Measurements from ENCODE around the gene ATP9B. TPM values are rescaled to one million over a fixed set of nuclear protein-coding genes. Genes with fewer than 3 reads are reported as not detected.

The ATP9B gene
- polyA plus RNA-seq, 4 donors: 4.3 to 19.6 (median 12.2) TPM

DNA sequence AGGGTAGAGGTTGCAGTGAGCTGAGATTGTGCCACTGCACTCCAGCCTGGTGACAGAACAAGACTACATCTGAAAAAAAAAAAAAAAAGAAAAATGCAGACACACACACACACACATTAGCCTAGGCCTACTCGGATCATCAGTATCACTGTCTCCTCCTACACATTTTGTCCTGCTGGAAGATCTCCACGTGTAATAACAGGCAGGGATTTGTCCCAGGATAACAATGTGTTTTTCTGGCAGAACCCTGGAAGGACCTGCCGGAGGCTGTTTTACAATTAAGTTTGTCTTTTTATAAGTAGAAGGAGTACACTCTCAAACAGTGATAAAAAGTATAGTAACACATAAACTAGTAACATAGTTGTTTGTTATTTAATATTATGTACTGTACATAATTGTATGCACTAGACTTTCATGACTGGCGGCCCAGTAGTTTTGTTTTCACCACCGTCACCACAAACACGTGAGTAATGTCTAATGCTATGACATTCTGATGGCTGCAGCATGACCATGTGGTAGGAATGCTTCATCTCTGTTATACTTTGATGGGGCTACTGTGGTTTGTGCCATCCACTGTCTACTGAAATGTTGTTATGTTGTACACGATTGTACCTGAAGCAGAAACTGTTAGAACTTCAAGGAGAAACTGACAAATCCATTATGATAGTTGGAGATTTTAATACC is 130.6 kb downstream of the ATP9B start:
- H3K4me3 ChIP-seq (ENCODE audit: low read depth in 1 of 3, low read length in 3 of 3): no peak overlapping the region
- FAIRE-seq (no peak), DNase-seq (no peak)
- 67 to 89% (median 72%) methylated on average over 7 of the region's 7 CpGs for WGBS, 3 donors
- peaks cover 2 to 5% (median 3%) of the 10 kb centered on the region in 3 donors for H3K36me3 ChIP-seq (ENCODE audit: control insufficient read depth in 3 of 3, insufficient read depth in 2 of 3, low read depth in 1 of 3, low read length in 3 of 3)
- H3K27ac ChIP-seq (ENCODE audit: low read depth in 1 of 3, low read length in 2 of 3): no peak overlapping the region
- H3K27me3 ChIP-seq (ENCODE audit: control insufficient read depth in 3 of 3, insufficient read depth in 3 of 3, low read length in 3 of 3): no peaks in the 10 kb centered on the region
- no peaks in the 10 kb centered on the region for H3K4me1 ChIP-seq (ENCODE audit: control insufficient read depth in 3 of 3, insufficient read depth in 2 of 3, low read depth in 1 of 3, low read length in 2 of 3)
- H3K9me3 ChIP-seq (ENCODE audit: control insufficient read depth in 2 of 2, insufficient read depth in 1 of 2, low read depth in 1 of 2, low read length in 1 of 2): no peaks in the 10 kb centered on the region

GRCh38 chr18:79200546-79201268 is 131.5 kb downstream of the ATP9B start:
- Histone ChIP-seq H3K9me3 (ENCODE audit: control insufficient read depth in 2 of 2, insufficient read depth in 1 of 2, low read depth in 1 of 2, low read length in 1 of 2) (no peaks in the 10 kb centered on the region), H3K36me3 (ENCODE audit: control insufficient read depth in 3 of 3, insufficient read depth in 2 of 3, low read depth in 1 of 3, low read length in 3 of 3) (peaks cover 0 to 3% (median 3%) of the 10 kb centered on the region in 3 donors), H3K4me3 (ENCODE audit: low read depth in 1 of 3, low read length in 3 of 3) (no peak overlapping the region), H3K27me3 (ENCODE audit: control insufficient read depth in 3 of 3, insufficient read depth in 3 of 3, low read length in 3 of 3) (no peaks in the 10 kb centered on the region), H3K27ac (ENCODE audit: low read depth in 1 of 3, low read length in 2 of 3) (no peak overlapping the region), H3K4me1 (ENCODE audit: control insufficient read depth in 3 of 3, insufficient read depth in 2 of 3, low read depth in 1 of 3, low read length in 2 of 3) (no peaks in the 10 kb centered on the region)
- WGBS, 3 donors: 81 to 83% (median 83%) methylated on average over 7 of the region's 7 CpGs
- DNase-seq (peak; percentile 7 to 37), FAIRE-seq (no peak)

- FAIRE-seq: no peak
- no peaks in the 10 kb centered on the region for H3K9me3 ChIP-seq (ENCODE audit: control insufficient read depth in 2 of 2, insufficient read depth in 1 of 2, low read depth in 1 of 2, low read length in 1 of 2)
- H3K4me3 ChIP-seq (ENCODE audit: low read depth in 1 of 3, low read length in 3 of 3): no peak overlapping the region
- no peaks in the 10 kb centered on the region for H3K4me1 ChIP-seq (ENCODE audit: control insufficient read depth in 3 of 3, insufficient read depth in 2 of 3, low read depth in 1 of 3, low read length in 2 of 3)
- H3K27me3 ChIP-seq (ENCODE audit: control insufficient read depth in 3 of 3, insufficient read depth in 3 of 3, low read length in 3 of 3): no peaks in the 10 kb centered on the region
- DNase-seq: no peak
- no peak overlapping the region for H3K27ac ChIP-seq (ENCODE audit: low read depth in 1 of 3, low read length in 2 of 3)
- 91 to 97% (median 93%) methylated on average over 8 of the region's 8 CpGs for WGBS, 3 donors
- H3K36me3 ChIP-seq (ENCODE audit: control insufficient read depth in 3 of 3, insufficient read depth in 2 of 3, low read depth in 1 of 3, low read length in 3 of 3): peaks cover 3 to 14% (median 6%) of the 10 kb centered on the region in 3 donors
Measured at GRCh38 chr18:79203017-79203605, 133.9 kb downstream of the ATP9B start.

- no peak overlapping the region for H3K27ac ChIP-seq (ENCODE audit: low read depth in 1 of 3, low read length in 2 of 3)
- no peaks in the 10 kb centered on the region for H3K4me1 ChIP-seq (ENCODE audit: control insufficient read depth in 3 of 3, insufficient read depth in 2 of 3, low read depth in 1 of 3, low read length in 2 of 3)
- FAIRE-seq (no peak), DNase-seq (no peak)
- no peaks in the 10 kb centered on the region for H3K27me3 ChIP-seq (ENCODE audit: control insufficient read depth in 3 of 3, insufficient read depth in 3 of 3, low read length in 3 of 3)
- 78 to 94% (median 93%) methylated on average over 13 of the region's 13 CpGs for whole genome bisulfite sequencing, 3 donors
- no peaks in the 10 kb centered on the region for H3K9me3 ChIP-seq (ENCODE audit: control insufficient read depth in 2 of 2, insufficient read depth in 1 of 2, low read depth in 1 of 2, low read length in 1 of 2)
- H3K4me3 ChIP-seq (ENCODE audit: low read depth in 1 of 3, low read length in 3 of 3): no peak overlapping the region
- H3K36me3 ChIP-seq (ENCODE audit: control insufficient read depth in 3 of 3, insufficient read depth in 2 of 3, low read depth in 1 of 3, low read length in 3 of 3): peaks cover 3 to 20% (median 6%) of the 10 kb centered on the region in 3 donors
Measured at GRCh38 chr18:79204889-79205807, 136.0 kb downstream of the ATP9B start.

DNA sequence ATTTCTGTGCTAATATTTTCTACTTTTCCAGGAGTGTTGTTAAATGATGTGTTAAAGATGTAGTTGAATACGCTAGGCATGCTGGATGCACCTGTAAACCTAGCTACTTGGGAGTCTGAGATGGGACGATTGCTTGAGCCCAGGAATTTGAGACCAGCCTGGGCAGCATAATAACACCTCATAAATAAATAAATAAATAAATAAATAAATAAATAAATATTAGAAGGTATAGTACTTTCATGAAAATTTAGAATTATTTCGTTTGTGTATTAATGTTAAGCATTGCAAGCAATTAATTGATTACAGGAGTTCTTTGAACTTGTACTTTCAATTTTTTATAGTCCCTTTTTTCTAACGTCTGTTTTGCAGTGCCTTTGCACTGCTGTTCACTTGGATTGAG is 137.2 kb downstream of the ATP9B start:
- Histone ChIP-seq H3K9me3 (ENCODE audit: control insufficient read depth in 2 of 2, insufficient read depth in 1 of 2, low read depth in 1 of 2, low read length in 1 of 2) (no peaks in the 10 kb centered on the region), H3K27ac (ENCODE audit: low read depth in 1 of 3, low read length in 2 of 3) (no peak overlapping the region), H3K27me3 (ENCODE audit: control insufficient read depth in 3 of 3, insufficient read depth in 3 of 3, low read length in 3 of 3) (no peaks in the 10 kb centered on the region), H3K4me1 (ENCODE audit: control insufficient read depth in 3 of 3, insufficient read depth in 2 of 3, low read depth in 1 of 3, low read length in 2 of 3) (no peaks in the 10 kb centered on the region), H3K4me3 (ENCODE audit: low read depth in 1 of 3, low read length in 3 of 3) (no peak overlapping the region), H3K36me3 (ENCODE audit: control insufficient read depth in 3 of 3, insufficient read depth in 2 of 3, low read depth in 1 of 3, low read length in 3 of 3) (peaks cover 3 to 24% (median 6%) of the 10 kb centered on the region in 3 donors)
- FAIRE-seq: no peak
- DNase-seq: no peak
- WGBS, 3 donors: 87 to 91% (median 91%) methylated on average over 4 of the region's 4 CpGs

DNA sequence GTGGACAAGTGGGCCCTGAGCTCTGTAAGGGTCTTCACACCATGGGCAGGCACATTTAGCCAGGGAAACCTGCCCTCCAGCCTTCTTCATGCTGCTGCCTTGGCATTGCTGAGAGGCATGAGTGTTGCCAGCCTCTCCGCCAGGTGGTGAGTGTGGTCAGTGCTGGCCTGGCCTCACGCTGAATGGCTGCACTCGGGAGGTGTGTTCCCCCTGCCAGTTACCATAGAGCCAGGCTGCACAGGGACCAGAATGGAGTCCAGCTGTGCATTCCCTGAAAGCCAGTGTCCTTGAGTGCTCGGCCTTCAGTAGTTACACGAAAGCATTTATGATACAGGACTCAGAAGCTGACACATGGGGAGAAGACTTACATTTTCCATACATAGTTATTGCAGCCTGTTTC is 139.7 kb downstream of the ATP9B start:
- no peak for DNase-seq
- WGBS, 3 donors: 84 to 95% (median 91%) methylated on average over 5 of the region's 5 CpGs
- H3K27me3 ChIP-seq (ENCODE audit: control insufficient read depth in 3 of 3, insufficient read depth in 3 of 3, low read length in 3 of 3): no peaks in the 10 kb centered on the region
- no peaks in the 10 kb centered on the region for H3K9me3 ChIP-seq (ENCODE audit: control insufficient read depth in 2 of 2, insufficient read depth in 1 of 2, low read depth in 1 of 2, low read length in 1 of 2)
- no peak overlapping the region for H3K4me3 ChIP-seq (ENCODE audit: low read depth in 1 of 3, low read length in 3 of 3)
- no peak overlapping the region for H3K27ac ChIP-seq (ENCODE audit: low read depth in 1 of 3, low read length in 2 of 3)
- H3K36me3 ChIP-seq (ENCODE audit: control insufficient read depth in 3 of 3, insufficient read depth in 2 of 3, low read depth in 1 of 3, low read length in 3 of 3): peaks cover 3 to 21% (median 6%) of the 10 kb centered on the region in 3 donors
- no peak for FAIRE-seq
- no peaks in the 10 kb centered on the region for H3K4me1 ChIP-seq (ENCODE audit: control insufficient read depth in 3 of 3, insufficient read depth in 2 of 3, low read depth in 1 of 3, low read length in 2 of 3)

- FAIRE-seq: no peak
- no peaks in the 10 kb centered on the region for H3K9me3 ChIP-seq (ENCODE audit: control insufficient read depth in 2 of 2, insufficient read depth in 1 of 2, low read depth in 1 of 2, low read length in 1 of 2)
- H3K27ac ChIP-seq (ENCODE audit: low read depth in 1 of 3, low read length in 2 of 3): no peak overlapping the region
- H3K36me3 ChIP-seq (ENCODE audit: control insufficient read depth in 3 of 3, insufficient read depth in 2 of 3, low read depth in 1 of 3, low read length in 3 of 3): peaks cover 3 to 21% (median 6%) of the 10 kb centered on the region in 3 donors
- H3K4me1 ChIP-seq (ENCODE audit: control insufficient read depth in 3 of 3, insufficient read depth in 2 of 3, low read depth in 1 of 3, low read length in 2 of 3): no peaks in the 10 kb centered on the region
- DNase-seq: no peak
- no peak overlapping the region for H3K4me3 ChIP-seq (ENCODE audit: low read depth in 1 of 3, low read length in 3 of 3)
- WGBS, 3 donors: 92 to 95% (median 94%) methylated on average over 16 of the region's 16 CpGs
- no peaks in the 10 kb centered on the region for H3K27me3 ChIP-seq (ENCODE audit: control insufficient read depth in 3 of 3, insufficient read depth in 3 of 3, low read length in 3 of 3)
Measured at GRCh38 chr18:79210002-79210910, 141.1 kb downstream of the ATP9B start.

Measured in small intestine (tissue), 7 donors.